ENCODE results near the gene BUD13.

GRCh38 chr11:116732271-116733042, 40.3 kb downstream of the BUD13 start:
- peak; percentile 68 to 90 (median 80) for TF ChIP-seq CTCF (IDR thresholded peaks at IDR 0.05)
- TF ChIP-seq POLR2A (IDR thresholded peaks at IDR 0.05): no peak

Data from heart left ventricle (tissue), 13 donors.